Heart left ventricle (tissue), 13 donors: ENCODE measurements around the gene GNS.

Source experiments
- CTCF ChIP-seq, 12 donors: fragments of 200-600 bp; sonication (generic) in 4 of 12; IDR thresholded peaks; one replicate each; pipeline versions ENCODE4 v1.5.0 to v1.8.0; 2018 to 2022; ENCODE audit warnings: antibody characterized with exemption in 12 of 12, mild to moderate bottlenecking in 5 of 12
- POLR2A ChIP-seq, 2 donors: fragments of 450-650 bp; IDR thresholded peaks; one replicate each; pipeline ENCODE4 v1.6.1; 2017; ENCODE audit warnings: antibody characterized with exemption in 2 of 2, mild to moderate bottlenecking in 2 of 2, moderate library complexity in 2 of 2
- donor health status: ischemic (EF 13 %, LVEDD 7.1; RV severe dilation, severe dysfunction).
- donor health status: DM: no; HTN: yes; CAD: no.
- donor health status: DM: no; HTN: no; CAD: no.
- donor health status: ischemic (EF 25% LVEDD 6.9; RV normal size, moderate dysfunction).
- donor health status: ischemic (EF 25% LVEDD 5.7; RV mildly dilated, moderate dysfunction).
- donor health status: ischemic (EF 35%, LVEDD 5.7; RV mildly dilated, moderate dysfunction).
- donor health status: nonischemic (EF 11% LVEDD 7.7; RV severe dilation, severe dysfunction).
- donor health status: DM: yes; HTN: yes; CAD: no.
- donor health status: PGD.
- donor health status: ischemic (EF 29% LVEDD 5.4; RV normal size, mild dysfunction).
- donor health status: nonischemic (EF 23%, LVEDD 6.1; RV moderate dilation, normal function).

- TF ChIP-seq CTCF (IDR thresholded peaks at IDR 0.05): no peak
- TF ChIP-seq POLR2A (IDR thresholded peaks at IDR 0.05): no peak
Observed at GRCh38 chr12:64760808-64761573, 1.8 kb upstream of the GNS start.
